HepG2 (cell line): ENCODE data around the gene PMVK. TPM values are rescaled to one million over a fixed set of nuclear protein-coding genes. Genes with fewer than 3 reads are reported as not detected.

Source experiments
- CBX1 ChIP-seq: IDR thresholded peaks from one replicate; pipeline ENCODE4 v1.6.1; 2016; ENCODE audit warnings: antibody characterized with exemption, low read depth
- KDM5B ChIP-seq: sonication (generic); formaldehyde crosslinking; IDR thresholded peaks from 2 replicates; pipeline ENCODE4 v1.4.0; 2020; ENCODE audit warnings: missing genetic modification reagents, mild to moderate bottlenecking, borderline replicate concordance
- KLF9 ChIP-seq: IDR thresholded peaks from 2 replicates; pipeline ENCODE4 v1.6.1; 2016; ENCODE audit warnings: low read depth
- NONO ChIP-seq, 2 experiments: fragments of 450-650 bp in 1 of 2; sonication (generic) in 1 of 2; formaldehyde crosslinking in 1 of 2; IDR thresholded peaks in 1 of 2; conservative IDR thresholded peaks in 1 of 2; 2 replicates each; pipeline versions ENCODE4 v1.6.1 to v1.8.0; 2017 to 2022; ENCODE audit warnings: mild to moderate bottlenecking in 1 of 2, missing genetic modification reagents in 1 of 2, moderate library complexity in 1 of 2
- RBAK ChIP-seq: sonication (generic); formaldehyde crosslinking; IDR thresholded peaks from 2 replicates; pipeline ENCODE4 v1.5.1; 2020; ENCODE audit warnings: mild to moderate bottlenecking, missing genetic modification reagents
- SIN3A ChIP-seq: IDR thresholded peaks from 2 replicates; pipeline ENCODE4 v1.6.1; 2011; ENCODE audit warnings: low read depth, mild to moderate bottlenecking, control low read depth, low read length, borderline replicate concordance
- TFE3 ChIP-seq: IDR thresholded peaks from 2 replicates; pipeline ENCODE4 v1.6.1; 2016
- ZBTB34 ChIP-seq: sonication (generic); formaldehyde crosslinking; IDR thresholded peaks from 2 replicates; pipeline ENCODE4 v1.8.0; 2022; ENCODE audit warnings: mild to moderate bottlenecking, missing genetic modification reagents
- ZBTB7A ChIP-seq: sonication (generic); formaldehyde crosslinking; IDR thresholded peaks from 2 replicates; pipeline ENCODE4 v1.8.0; 2022; ENCODE audit warnings: mild to moderate bottlenecking, missing genetic modification reagents
- ZNF335 ChIP-seq: sonication (generic); formaldehyde crosslinking; IDR thresholded peaks from 2 replicates; pipeline ENCODE4 v1.4.0; 2020; ENCODE audit warnings: missing genetic modification reagents
- ZNF44 ChIP-seq: sonication (generic); formaldehyde crosslinking; IDR thresholded peaks from 2 replicates; pipeline ENCODE4 v1.5.1; 2020; ENCODE audit warnings: mild to moderate bottlenecking, missing genetic modification reagents
- ZNF543 ChIP-seq: sonication (generic); formaldehyde crosslinking; IDR thresholded peaks from 2 replicates; pipeline ENCODE4 v1.4.0; 2020; ENCODE audit warnings: mild to moderate bottlenecking, missing genetic modification reagents
- ZNF607 ChIP-seq: sonication (generic); formaldehyde crosslinking; IDR thresholded peaks from 2 replicates; pipeline ENCODE4 v1.5.1; 2020; ENCODE audit warnings: missing genetic modification reagents, mild to moderate bottlenecking, borderline replicate concordance
- ZNF672 ChIP-seq: sonication (generic); formaldehyde crosslinking; IDR thresholded peaks from 2 replicates; pipeline ENCODE4 v1.8.1; 2022; ENCODE audit warnings: missing genetic modification reagents
- ZNF883 ChIP-seq: sonication (generic); formaldehyde crosslinking; IDR thresholded peaks from 2 replicates; pipeline ENCODE4 v1.5.1; 2020; ENCODE audit warnings: mild to moderate bottlenecking, missing genetic modification reagents; ENCODE audit errors: not compliant biosample characterization
- polyA plus RNA-seq, 8 experiments: library from polyadenylated mRNA; depleted of rRNA in 3 of 8; stranded (reverse) in 7 of 8; unstranded in 1 of 8; fragments of >200 nt; fragmentation: Illumina TruSeq in 4 of 8; extraction: Trizol in 4 of 8; gene quantifications; 2 replicates each; pipeline versions ENCODE4 v1.2.1 to v1.2.3, GENCODE V29; 2011 to 2016; ENCODE audit warnings: low read depth in 4 of 8, missing spikeins in 1 of 8, mixed read lengths in 1 of 8; ENCODE audit not compliant: insufficient read depth in 1 of 8
- total RNA-seq, 5 experiments: library from RNA; depleted of rRNA; stranded (reverse); fragments of >200 nt; fragmentation: Illumina TruSeq; extraction: Trizol; gene quantifications; 2 replicates each; pipeline ENCODE4 v1.2.3, GENCODE V29; 2016; ENCODE audit warnings: low read depth in 1 of 5
- TF ChIP-seq, protein P1 (sequence below): sonication (generic); formaldehyde crosslinking; IDR thresholded peaks from 2 replicates; pipeline ENCODE4 v1.4.0; 2020; ENCODE audit warnings: missing genetic modification reagents
- TF ChIP-seq, protein P2 (sequence below): sonication (generic); formaldehyde crosslinking; IDR thresholded peaks from 2 replicates; pipeline ENCODE4 v1.4.0; 2020; ENCODE audit warnings: missing genetic modification reagents

Gene PMVK
- total and polyA plus RNA-seq, 2 of the 13 experiments (the other 11 are each of a cell fraction or from before 2014, with no cell fraction given): 3.9 to 12.6 TPM

DNA sequence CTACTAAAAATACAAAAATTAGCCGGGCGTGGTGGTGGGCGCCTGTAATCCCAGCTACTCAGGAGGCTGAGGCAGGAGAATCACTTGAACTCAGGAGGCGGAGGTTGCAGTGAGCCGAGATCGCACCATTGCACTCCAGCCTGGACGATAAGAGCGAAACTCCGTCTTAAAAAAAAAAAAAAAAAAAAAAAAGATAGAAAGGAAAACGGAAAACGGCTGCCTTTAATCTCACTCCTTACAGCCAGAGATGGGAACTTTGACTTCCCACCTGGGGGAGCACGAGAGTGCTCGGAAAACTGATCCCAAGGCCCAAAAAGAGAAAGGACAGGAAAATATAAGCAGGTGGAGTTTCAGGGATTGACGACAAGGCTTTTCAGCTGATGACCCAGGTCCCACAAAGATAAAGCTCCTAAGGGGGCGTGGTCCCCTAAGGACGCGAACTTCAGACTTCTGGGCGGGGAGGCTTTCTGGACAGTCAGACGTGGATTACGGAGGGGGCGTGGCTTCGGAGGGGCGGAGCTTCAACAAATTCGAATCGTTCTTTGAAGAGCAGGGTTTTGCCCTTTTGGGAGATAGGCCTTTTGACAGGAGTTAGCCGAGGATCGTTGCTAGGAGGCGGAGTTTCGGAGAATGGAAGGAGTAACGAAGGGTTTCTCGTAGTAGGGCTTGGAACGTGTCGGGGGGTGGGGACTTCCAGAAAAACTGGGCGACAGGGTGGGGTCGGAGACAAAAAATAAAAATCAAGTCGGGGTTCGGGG lies 37.0 kb upstream of the PMVK start (continued):
- TF ChIP-seq KDM5B (CRISPR knock-in tag): no peak
- TF ChIP-seq ZNF335 (CRISPR knock-in tag): no peak; the same call in 1 of the 2 replicates
- 0 out of 2 replicates have a peak, but pooled peaks have one; percentile 11 for TF ChIP-seq ZNF543 (CRISPR knock-in tag)
- TF ChIP-seq ZBTB34: no peak
- TF ChIP-seq NONO (IDR thresholded peaks at IDR 0.05): no peak
- peak; percentile 14; the same call in 1 of the 2 replicates for TF ChIP-seq NONO (CRISPR knock-in tag; conservative IDR thresholded peaks at IDR 0.05)
- TF ChIP-seq ZNF607: no peak
- TF ChIP-seq, protein P1, sequence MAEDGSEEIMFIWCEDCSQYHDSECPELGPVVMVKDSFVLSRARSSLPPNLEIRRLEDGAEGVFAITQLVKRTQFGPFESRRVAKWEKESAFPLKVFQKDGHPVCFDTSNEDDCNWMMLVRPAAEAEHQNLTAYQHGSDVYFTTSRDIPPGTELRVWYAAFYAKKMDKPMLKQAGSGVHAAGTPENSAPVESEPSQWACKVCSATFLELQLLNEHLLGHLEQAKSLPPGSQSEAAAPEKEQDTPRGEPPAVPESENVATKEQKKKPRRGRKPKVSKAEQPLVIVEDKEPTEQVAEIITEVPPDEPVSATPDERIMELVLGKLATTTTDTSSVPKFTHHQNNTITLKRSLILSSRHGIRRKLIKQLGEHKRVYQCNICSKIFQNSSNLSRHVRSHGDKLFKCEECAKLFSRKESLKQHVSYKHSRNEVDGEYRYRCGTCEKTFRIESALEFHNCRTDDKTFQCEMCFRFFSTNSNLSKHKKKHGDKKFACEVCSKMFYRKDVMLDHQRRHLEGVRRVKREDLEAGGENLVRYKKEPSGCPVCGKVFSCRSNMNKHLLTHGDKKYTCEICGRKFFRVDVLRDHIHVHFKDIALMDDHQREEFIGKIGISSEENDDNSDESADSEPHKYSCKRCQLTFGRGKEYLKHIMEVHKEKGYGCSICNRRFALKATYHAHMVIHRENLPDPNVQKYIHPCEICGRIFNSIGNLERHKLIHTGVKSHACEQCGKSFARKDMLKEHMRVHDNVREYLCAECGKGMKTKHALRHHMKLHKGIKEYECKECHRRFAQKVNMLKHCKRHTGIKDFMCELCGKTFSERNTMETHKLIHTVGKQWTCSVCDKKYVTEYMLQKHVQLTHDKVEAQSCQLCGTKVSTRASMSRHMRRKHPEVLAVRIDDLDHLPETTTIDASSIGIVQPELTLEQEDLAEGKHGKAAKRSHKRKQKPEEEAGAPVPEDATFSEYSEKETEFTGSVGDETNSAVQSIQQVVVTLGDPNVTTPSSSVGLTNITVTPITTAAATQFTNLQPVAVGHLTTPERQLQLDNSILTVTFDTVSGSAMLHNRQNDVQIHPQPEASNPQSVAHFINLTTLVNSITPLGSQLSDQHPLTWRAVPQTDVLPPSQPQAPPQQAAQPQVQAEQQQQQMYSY (CRISPR knock-in tag): 0 out of 2 replicates have a peak, but pooled peaks have one; percentile 15
- no peak for TF ChIP-seq ZNF672 (CRISPR knock-in tag)
- no peak for TF ChIP-seq ZBTB7A (CRISPR knock-in tag)
- TF ChIP-seq TFE3 (CRISPR knock-in tag): 0 out of 2 replicates have a peak, but pooled peaks have one; percentile 14
- no peak for TF ChIP-seq ZNF44
- TF ChIP-seq KLF9 (CRISPR knock-in tag): peak; percentile 98
- TF ChIP-seq, protein P2, sequence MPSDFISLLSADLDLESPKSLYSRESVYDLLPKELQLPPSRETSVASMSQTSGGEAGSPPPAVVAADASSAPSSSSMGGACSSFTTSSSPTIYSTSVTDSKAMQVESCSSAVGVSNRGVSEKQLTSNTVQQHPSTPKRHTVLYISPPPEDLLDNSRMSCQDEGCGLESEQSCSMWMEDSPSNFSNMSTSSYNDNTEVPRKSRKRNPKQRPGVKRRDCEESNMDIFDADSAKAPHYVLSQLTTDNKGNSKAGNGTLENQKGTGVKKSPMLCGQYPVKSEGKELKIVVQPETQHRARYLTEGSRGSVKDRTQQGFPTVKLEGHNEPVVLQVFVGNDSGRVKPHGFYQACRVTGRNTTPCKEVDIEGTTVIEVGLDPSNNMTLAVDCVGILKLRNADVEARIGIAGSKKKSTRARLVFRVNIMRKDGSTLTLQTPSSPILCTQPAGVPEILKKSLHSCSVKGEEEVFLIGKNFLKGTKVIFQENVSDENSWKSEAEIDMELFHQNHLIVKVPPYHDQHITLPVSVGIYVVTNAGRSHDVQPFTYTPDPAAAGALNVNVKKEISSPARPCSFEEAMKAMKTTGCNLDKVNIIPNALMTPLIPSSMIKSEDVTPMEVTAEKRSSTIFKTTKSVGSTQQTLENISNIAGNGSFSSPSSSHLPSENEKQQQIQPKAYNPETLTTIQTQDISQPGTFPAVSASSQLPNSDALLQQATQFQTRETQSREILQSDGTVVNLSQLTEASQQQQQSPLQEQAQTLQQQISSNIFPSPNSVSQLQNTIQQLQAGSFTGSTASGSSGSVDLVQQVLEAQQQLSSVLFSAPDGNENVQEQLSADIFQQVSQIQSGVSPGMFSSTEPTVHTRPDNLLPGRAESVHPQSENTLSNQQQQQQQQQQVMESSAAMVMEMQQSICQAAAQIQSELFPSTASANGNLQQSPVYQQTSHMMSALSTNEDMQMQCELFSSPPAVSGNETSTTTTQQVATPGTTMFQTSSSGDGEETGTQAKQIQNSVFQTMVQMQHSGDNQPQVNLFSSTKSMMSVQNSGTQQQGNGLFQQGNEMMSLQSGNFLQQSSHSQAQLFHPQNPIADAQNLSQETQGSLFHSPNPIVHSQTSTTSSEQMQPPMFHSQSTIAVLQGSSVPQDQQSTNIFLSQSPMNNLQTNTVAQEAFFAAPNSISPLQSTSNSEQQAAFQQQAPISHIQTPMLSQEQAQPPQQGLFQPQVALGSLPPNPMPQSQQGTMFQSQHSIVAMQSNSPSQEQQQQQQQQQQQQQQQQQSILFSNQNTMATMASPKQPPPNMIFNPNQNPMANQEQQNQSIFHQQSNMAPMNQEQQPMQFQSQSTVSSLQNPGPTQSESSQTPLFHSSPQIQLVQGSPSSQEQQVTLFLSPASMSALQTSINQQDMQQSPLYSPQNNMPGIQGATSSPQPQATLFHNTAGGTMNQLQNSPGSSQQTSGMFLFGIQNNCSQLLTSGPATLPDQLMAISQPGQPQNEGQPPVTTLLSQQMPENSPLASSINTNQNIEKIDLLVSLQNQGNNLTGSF (CRISPR knock-in tag): no peak
- no peak for TF ChIP-seq RBAK (CRISPR knock-in tag)
- TF ChIP-seq ZNF883 (CRISPR knock-in tag): no peak
- TF ChIP-seq SIN3A: 0 out of 2 replicates have a peak, but pooled peaks have one; percentile 44
- no peak for TF ChIP-seq CBX1
